ENCODE data around the gene TUBA4A. TPM values are rescaled to one million over a fixed set of nuclear protein-coding genes. Genes with fewer than 3 reads are reported as not detected.

Gene TUBA4A
- total and polyA plus RNA-seq, 2 of the 8 experiments (the other 6 are each of a cell fraction or from before 2014, with no cell fraction given) = 67.3 to 172 TPM

- TF ChIP-seq USF2 (IDR thresholded peaks at IDR 0.05; ENCODE audit: low read length) = no peak
These were observed 42.4 kb upstream of the TUBA4A start (continued) for GRCh38 chr2:219296142-219296541.

All from H1 (cell line).